PFSK-1 (cell line): ENCODE measurements around the gene USP24.

Experiments used
- POLR2AphosphoS5 ChIP-seq: IDR thresholded peaks from 2 replicates; pipeline ENCODE4 v1.6.1; 2012; ENCODE audit warnings: low read depth, mild to moderate bottlenecking, control low read depth, low read length, moderate library complexity
- REST ChIP-seq, 2 experiments: IDR thresholded peaks; 2 replicates each; pipeline versions ENCODE4 v1.6.1 to v1.8.0; 2011 to 2012; ENCODE audit warnings: low read depth in 2 of 2, low read length in 2 of 2, control low read depth in 1 of 2, inconsistent platforms in 1 of 2, mild to moderate bottlenecking in 1 of 2, moderate library complexity in 1 of 2; ENCODE audit not compliant: insufficient read depth in 1 of 2
- SIN3A ChIP-seq: IDR thresholded peaks from 2 replicates; pipeline ENCODE4 v1.6.1; 2012; ENCODE audit warnings: mild to moderate bottlenecking, low read length, moderate library complexity, borderline replicate concordance; ENCODE audit not compliant: insufficient read depth
- TAF1 ChIP-seq: IDR thresholded peaks from 2 replicates; pipeline ENCODE4 v1.6.1; 2012; ENCODE audit warnings: low read length, control low read depth, borderline replicate concordance; ENCODE audit not compliant: insufficient read depth

- TF ChIP-seq TAF1 (no peak), REST (IDR thresholded peaks at IDR 0.05; ENCODE audit: insufficient read depth in 1 of 2, low read depth in 2 of 2, low read length in 2 of 2) (no peak), SIN3A (no peak), POLR2AphosphoS5 (no peak)
These were observed 23.1 kb downstream of the USP24 start for GRCh38 chr1:55192093-55192492.
